ENCODE results near the gene TOMM20L.

- no peak for TF ChIP-seq FOXA1 (IDR thresholded peaks at IDR 0.05)
- no peak for TF ChIP-seq SP1 (IDR thresholded peaks at IDR 0.05)
- TF ChIP-seq TARDBP (IDR thresholded peaks at IDR 0.05): no peak
- TF ChIP-seq LEF1 (IDR thresholded peaks at IDR 0.05; ENCODE audit: borderline replicate concordance): no peak
- no peak for TF ChIP-seq ZNF384 (IDR thresholded peaks at IDR 0.05)
- no peak for TF ChIP-seq FOXK2 (IDR thresholded peaks at IDR 0.05)
- no peak for TF ChIP-seq BHLHE40 (IDR thresholded peaks at IDR 0.05; ENCODE audit: borderline replicate concordance)
- TF ChIP-seq PKNOX1 (IDR thresholded peaks at IDR 0.05): no peak
- TF ChIP-seq ELF4 (IDR thresholded peaks at IDR 0.05): no peak
- TF ChIP-seq FOXM1 (IDR thresholded peaks at IDR 0.05; ENCODE audit: borderline replicate concordance): no peak
- no peak for TF ChIP-seq SUZ12 (IDR thresholded peaks at IDR 0.05)
- no peak for TF ChIP-seq HDGF (IDR thresholded peaks at IDR 0.05; ENCODE audit: borderline replicate concordance)
- no peak for TF ChIP-seq ARNT (IDR thresholded peaks at IDR 0.05)
- no peak for TF ChIP-seq NFRKB (IDR thresholded peaks at IDR 0.05)
Measured at GRCh38 chr14:58356268-58356667, 39.5 kb upstream of the TOMM20L start.
